NB4 (cell line): Measurements from ENCODE around the gene AIF1.

Source experiments
- DNase-seq: peaks from one replicate; pipeline ENCODE4 v3.0.0; 2010; ENCODE audit warnings: low read depth
- H3K4me3 ChIP-seq: one replicate; pipeline ENCODE4 v1.5.1; 2011; ENCODE audit warnings: mild to moderate bottlenecking, low read depth, low read length, moderate library complexity
- CTCF ChIP-seq: IDR thresholded peaks from one replicate; pipeline ENCODE4 v1.5.1; 2012; ENCODE audit warnings: low read depth, low read length
- MAX ChIP-seq: IDR thresholded peaks from 2 replicates; pipeline ENCODE4 v1.6.1; 2011; ENCODE audit warnings: low read depth, low read length
- MYC ChIP-seq: IDR thresholded peaks from 2 replicates; pipeline ENCODE4 v1.6.1; 2011; ENCODE audit warnings: low read depth, low read length
- POLR2A ChIP-seq: IDR thresholded peaks from 2 replicates; pipeline ENCODE4 v1.6.1; 2011; ENCODE audit warnings: mild to moderate bottlenecking; ENCODE audit not compliant: insufficient read length; ENCODE audit errors: extremely low read depth

Gene AIF1

DNA sequence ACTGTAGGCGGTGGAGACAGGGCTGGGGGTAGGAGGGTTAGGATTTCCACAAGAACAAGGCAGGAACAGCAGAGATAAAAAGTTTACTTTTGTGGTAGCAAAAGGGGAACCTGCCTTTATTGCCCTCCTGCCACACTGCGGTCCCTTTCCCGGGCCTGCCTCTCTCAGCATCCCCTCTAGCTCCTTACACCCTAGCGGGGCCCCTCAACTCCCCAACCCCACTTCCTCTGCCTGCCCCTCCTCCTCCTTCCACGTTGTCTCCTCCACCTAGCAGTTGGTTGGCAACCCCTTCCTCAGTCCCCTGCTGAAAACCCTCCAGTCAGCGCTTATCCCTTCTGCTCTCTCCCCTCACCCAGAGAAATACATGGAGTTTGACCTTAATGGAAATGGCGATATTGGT is 714 bp downstream of the AIF1 start:
- DNase-seq, result peak; percentile 98
- H3K4me3 ChIP-seq, result peak overlapping the region; percentile 87

GRCh38 chr6:31617010-31617409 is 2.0 kb downstream of the AIF1 start:
- TF ChIP-seq CTCF (no peak), MAX (no peak), MYC (no peak), POLR2A (no peak)
- no peak for DNase-seq
- H3K4me3 ChIP-seq, result peak overlapping the region; percentile 87

More for the DNA sequence above, 714 bp downstream of the AIF1 start:
- TF ChIP-seq POLR2A (peak; percentile 68), MAX (peak; percentile 81), MYC (peak; percentile 95), CTCF (no peak)

DNA sequence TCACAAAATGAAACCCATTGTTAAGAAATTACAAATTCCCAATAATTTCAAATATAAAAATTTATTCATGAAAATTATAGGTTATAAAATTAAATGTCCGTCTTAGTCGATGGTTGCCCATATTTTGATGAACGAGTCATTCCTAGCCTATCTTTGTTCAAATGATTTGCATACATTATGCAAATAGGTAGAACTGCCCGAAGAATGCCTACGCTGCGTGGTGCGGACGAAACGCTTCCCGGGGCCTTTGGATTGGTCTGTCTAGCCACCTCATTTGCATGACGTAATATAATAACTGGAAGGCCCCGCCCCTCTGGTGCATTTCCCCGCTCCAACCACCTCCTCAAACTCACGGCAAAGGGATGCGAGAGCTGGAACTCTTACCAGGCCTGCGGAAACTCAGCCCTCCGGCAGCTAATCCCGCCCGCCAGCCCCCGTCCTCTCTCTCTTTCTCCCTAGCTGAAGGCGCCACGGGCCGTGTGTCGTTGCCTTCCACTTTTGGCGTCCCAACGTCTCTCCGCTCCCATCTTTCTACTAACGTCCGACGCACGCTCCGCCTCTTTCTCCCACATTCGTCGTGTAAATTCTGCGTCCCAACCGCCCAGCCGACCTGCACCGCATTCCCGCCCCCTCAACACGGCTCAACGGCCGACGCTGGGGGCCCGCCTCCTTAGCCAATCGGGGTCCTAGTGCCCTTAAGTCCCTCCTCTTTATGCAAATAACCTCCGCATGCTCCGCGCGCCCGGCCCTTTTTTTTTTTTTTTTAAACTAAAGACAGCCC is 5.0 kb downstream of the AIF1 start:
- DNase-seq, result peak; percentile 100
- H3K4me3 ChIP-seq, result peak overlapping the region; percentile 75
- TF ChIP-seq CTCF (no peak), POLR2A (peak; percentile 76)

DNA sequence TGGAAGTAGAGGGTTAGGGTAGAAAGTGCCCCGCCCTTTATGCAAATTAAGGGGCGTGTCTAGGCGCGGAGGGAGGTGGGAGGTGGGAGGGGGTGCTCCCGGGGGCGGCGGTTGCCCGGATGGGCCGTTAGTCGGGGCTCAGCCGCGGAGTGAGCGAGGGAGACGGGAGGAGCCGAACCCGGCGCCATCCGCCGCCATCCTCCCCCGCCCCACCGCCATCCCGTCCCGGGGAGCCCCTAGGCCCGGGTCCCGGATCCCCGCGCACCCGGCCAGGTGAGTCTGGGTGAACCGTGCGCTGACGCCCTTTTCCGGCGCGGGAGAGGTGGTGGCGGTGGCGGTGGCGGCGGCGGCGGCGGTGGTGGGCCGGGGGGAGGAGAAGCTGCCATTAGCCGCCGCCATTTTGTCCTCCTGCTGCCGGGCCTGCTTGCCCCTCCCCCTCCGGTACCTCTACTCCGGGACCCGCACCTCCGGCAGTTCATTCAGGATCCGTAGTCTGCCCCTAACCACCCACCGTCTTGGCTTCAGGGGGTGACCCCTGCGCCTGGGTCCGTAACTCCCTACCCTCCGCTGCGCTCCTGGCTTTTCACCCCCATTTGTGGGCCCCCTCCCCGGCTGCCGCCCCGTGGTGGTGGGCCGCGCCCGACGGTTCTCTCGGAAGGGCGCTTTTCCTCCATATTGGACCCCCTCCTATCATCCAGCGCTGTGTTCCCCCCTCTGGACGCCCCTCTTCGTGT is 5.7 kb downstream of the AIF1 start, which contains the start of gene PRRC2A:
Gene PRRC2A, plus strand, starts transcription at position 130 of the 734 bp plus-strand sequence. CDS start 2,075 bp downstream, outside the sequence.
- H3K4me3 ChIP-seq, result peak within 1 kb of the TSS; percentile 77
- TF ChIP-seq POLR2A (no peak), CTCF (no peak), MAX (0 out of 2 replicates have a peak, but pooled peaks have one; percentile 20), MYC (peak; percentile 26)
- peak; percentile 89 for DNase-seq

DNA sequence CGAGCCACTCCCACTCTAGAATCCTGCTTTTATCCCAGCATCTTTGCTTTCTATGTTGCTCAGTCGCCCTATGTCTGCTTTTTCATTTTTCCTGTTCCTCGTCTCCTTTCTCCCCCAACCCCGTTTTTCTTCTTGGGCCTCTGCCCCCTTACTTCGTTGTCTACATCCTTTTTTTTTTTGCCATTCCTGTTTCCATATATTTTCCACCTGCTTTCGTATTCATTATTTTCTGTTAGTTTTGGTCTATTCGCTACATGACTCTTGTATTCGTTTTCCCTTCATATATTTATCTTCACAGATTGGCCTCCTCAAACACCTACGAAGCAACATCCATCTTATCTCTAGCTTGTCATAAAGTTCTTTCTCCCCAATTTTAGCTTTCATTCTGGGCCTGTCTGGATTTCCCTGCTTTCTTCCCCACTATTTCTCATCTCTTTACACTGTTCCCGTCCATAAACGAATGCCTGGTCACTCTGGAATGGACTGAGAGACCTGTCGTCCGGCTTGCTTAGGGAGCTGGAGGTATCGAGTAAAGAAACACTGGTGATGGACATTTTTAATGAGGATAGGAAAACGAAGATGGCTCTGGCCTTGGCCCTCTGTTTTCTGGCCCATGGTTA is 6.4 kb downstream of the AIF1 start:
- H3K4me3 ChIP-seq, result peak overlapping the region; percentile 77
- TF ChIP-seq CTCF (no peak), MAX (no peak), MYC (no peak), POLR2A (no peak)
- no peak for DNase-seq
